GM12872 (cell line): ENCODE results near the gene ZHX3.

Experiments used
- CTCF ChIP-seq: IDR thresholded peaks from 3 replicates; pipeline ENCODE4 v1.5.1; 2011; ENCODE audit warnings: low read depth, mild to moderate bottlenecking, low read length, moderate library complexity; ENCODE audit not compliant: insufficient read depth

The ZHX3 gene

GRCh38 chr20:41138475-41139226 is 178.9 kb downstream of the ZHX3 start:
- no peak for TF ChIP-seq CTCF

- no peak for TF ChIP-seq CTCF
These were observed 179.7 kb downstream of the ZHX3 start for GRCh38 chr20:41137614-41138474.

GRCh38 chr20:41136680-41137613 is 180.6 kb downstream of the ZHX3 start, which contains the start of gene PLCG1:
TSS of gene PLCG1 (plus strand) at chr20:41137543. CDS start at chr20:41137642, 99 bp downstream.
- no peak for TF ChIP-seq CTCF

GRCh38 chr20:41135888-41136679 is 181.4 kb downstream of the ZHX3 start:
- no peak for TF ChIP-seq CTCF

- TF ChIP-seq CTCF, result peak; percentile 93
These were observed 182.2 kb downstream of the ZHX3 start for GRCh38 chr20:41135187-41135887.

GRCh38 chr20:41134362-41135186 is 183.0 kb downstream of the ZHX3 start:
- no peak for TF ChIP-seq CTCF
